AG04449 (cell line): ENCODE data around the gene P4HB.
A peak's percentile ranks its signal among the peaks of the same experiment; 100 is the strongest.

Source experiments
- CTCF ChIA-PET: fragments of 350-600 bp; formaldehyde crosslinking; extraction: SDS; loops from one replicate; lab custom pipeline; 2021; ENCODE audit warnings: antibody characterized with exemption; lab: Yijun Ruan, JAX
- POLR2A ChIA-PET: fragments of 400-600, 350-600 bp; formaldehyde crosslinking; extraction: SDS; loops from one replicate; lab custom pipeline; 2020; ENCODE audit warnings: antibody characterized with exemption, inconsistent platforms; lab: Yijun Ruan, JAX
- DNase-seq: peaks from one replicate; pipeline ENCODE4 v3.0.0-alpha.2; 2010; ENCODE audit warnings: low read depth, low spot score
- H3K4me3 ChIP-seq: 2 replicates; pipeline ENCODE4 v1.5.1; 2011; ENCODE audit warnings: low read depth, mild to moderate bottlenecking, control low read depth, low read length
- TF ChIP-seq, protein P1 (sequence below): IDR thresholded peaks from one replicate; pipeline ENCODE4 v1.5.1; 2011; ENCODE audit warnings: mild to moderate bottlenecking, moderate library complexity, low read length, control low read depth, inconsistent platforms; ENCODE audit not compliant: insufficient read depth; ENCODE audit errors: missing control alignments

Gene P4HB

GRCh38 chr17:81860756-81861568 is 627 bp upstream of the P4HB start:
- peak; percentile 100 for DNase-seq
- peak overlapping the region; percentile 67 for H3K4me3 ChIP-seq
- TF ChIP-seq, protein P1, sequence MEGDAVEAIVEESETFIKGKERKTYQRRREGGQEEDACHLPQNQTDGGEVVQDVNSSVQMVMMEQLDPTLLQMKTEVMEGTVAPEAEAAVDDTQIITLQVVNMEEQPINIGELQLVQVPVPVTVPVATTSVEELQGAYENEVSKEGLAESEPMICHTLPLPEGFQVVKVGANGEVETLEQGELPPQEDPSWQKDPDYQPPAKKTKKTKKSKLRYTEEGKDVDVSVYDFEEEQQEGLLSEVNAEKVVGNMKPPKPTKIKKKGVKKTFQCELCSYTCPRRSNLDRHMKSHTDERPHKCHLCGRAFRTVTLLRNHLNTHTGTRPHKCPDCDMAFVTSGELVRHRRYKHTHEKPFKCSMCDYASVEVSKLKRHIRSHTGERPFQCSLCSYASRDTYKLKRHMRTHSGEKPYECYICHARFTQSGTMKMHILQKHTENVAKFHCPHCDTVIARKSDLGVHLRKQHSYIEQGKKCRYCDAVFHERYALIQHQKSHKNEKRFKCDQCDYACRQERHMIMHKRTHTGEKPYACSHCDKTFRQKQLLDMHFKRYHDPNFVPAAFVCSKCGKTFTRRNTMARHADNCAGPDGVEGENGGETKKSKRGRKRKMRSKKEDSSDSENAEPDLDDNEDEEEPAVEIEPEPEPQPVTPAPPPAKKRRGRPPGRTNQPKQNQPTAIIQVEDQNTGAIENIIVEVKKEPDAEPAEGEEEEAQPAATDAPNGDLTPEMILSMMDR: no peak
- POLR2A ChIA-PET: interaction anchor here (0.6 to 1.6 kb wide), 10 partner anchors 9 to 150 kb away, joined by 3 to 28 read pairs (median 4); partner anchors contain the start of gene ARHGDIA
- CTCF ChIA-PET: interaction anchor here (1.0 to 3.3 kb wide), 3 partner anchors 8 to 126 kb away, joined by 3 to 16 read pairs (median 5); no protein-coding TSS in a partner anchor

DNA sequence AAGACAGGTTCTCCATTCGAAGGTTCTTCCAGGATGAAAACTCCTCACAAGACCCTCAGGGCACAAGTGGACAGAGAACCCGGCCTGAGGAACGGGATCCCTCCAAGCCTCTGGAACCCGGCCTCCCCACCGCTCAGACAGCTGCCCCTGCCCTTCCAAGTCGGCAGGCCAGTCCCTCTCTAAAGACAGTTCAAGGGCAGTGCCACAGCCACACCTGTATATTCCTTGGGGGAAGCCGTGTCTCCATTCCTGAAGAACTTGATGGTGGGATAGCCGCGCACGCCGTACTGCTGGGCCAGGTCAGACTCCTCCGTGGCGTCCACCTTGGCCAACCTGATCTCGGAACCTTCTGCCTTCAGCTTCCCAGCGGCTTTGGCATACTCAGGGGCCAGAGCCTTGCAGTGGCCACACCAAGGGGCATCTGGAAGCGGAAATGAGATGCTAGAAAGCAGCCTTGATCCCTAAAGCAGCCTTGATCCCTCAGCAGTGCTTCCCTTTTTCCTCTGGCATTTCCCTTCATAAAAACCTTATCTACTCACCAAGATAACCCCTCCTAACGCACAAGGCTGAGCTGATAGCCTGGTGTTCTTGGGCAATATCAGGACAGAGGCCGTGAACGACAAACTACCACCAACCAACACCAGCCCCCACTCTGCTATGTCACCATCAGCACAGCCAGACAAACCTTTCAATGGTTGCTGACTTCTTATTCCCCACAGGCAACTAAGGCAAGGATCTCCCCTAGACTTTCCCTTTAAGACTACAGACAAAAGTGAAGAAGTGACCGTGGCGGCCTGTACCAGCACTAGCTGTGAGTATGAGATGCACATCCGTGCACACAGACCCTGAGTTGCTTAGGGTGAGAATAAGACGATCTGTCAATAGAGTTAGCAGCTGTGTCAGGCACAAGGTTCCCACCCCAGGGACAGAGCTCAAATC is 1.1 kb downstream of the P4HB start:
- peak overlapping the region; percentile 93 for H3K4me3 ChIP-seq
- no peak for DNase-seq
- CTCF ChIA-PET: interaction anchor here (1.0 to 1.2 kb wide), 5 partner anchors 10 to 128 kb away, joined by 3 to 5 read pairs (median 5); no protein-coding TSS in a partner anchor
- TF ChIP-seq, protein P1: no peak
- POLR2A ChIA-PET: interaction anchor here (0.7 to 1.5 kb wide), 7 partner anchors 10 to 176 kb away, joined by 3 to 6 read pairs (median 4); partner anchors contain the start of genes ARL16 and HGS

- no peak for DNase-seq
- CTCF ChIA-PET: interaction anchor here (1.2 kb wide), 2 partner anchors 11 to 124 kb away, joined by 5 read pairs; no protein-coding TSS in a partner anchor
- H3K4me3 ChIP-seq: peak overlapping the region; percentile 93
- TF ChIP-seq, protein P1: no peak
- POLR2A ChIA-PET: interaction anchor here (1.0 to 1.5 kb wide), 4 partner anchors 11 to 175 kb away, joined by 3 to 5 read pairs (median 4); partner anchors contain the start of genes ARL16 and HGS
Measured at GRCh38 chr17:81858170-81858966, 2.0 kb downstream of the P4HB start.

DNA sequence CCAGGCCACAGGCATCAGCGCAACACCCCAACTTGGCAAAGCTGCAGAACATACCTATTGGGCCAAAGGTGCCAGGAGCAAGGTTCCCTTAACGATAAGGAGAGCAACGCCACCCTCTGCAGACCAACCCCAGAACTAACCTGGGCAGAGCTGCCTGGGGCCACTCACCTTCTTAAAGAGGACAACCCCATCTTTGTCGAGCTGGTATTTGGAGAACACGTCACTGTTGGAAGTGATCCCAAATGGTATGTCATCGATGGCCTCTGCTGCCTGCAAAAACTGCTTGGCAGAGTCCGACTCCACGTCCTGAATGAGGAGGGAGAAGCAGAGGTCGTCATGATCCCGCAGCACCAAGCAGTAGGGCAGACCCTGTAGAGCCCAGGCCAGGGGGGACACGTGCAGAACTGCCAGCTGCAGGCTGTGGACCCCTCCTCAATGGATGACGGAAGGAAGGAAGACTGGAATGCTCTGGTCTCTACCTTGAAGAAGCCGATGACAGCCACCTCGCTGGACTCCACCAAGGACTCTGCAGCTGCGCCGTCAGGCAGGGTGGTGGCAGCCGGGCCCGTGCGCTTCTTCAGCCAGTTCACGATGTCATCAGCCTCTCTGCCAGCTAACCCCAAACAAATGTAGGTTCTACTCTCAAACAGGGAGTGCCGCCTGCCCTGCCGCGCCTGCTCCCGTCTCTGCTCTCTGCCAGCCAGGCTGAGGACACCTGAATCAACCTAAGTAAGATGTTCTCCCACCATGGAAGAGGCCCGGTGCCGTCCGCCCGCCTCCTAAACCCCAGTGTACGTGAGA is 5.2 kb downstream of the P4HB start:
- H3K4me3 ChIP-seq: no peak overlapping the region
- ChIA-PET POLR2A (interaction anchor here (0.6 to 1.1 kb wide), 4 partner anchors 10 to 21 kb away, joined by 3 to 5 read pairs (median 4); no protein-coding TSS in a partner anchor), CTCF (interaction anchor here (0.8 to 1.4 kb wide), 5 partner anchors 10 to 180 kb away, joined by 3 to 6 read pairs (median 4); no protein-coding TSS in a partner anchor)
- TF ChIP-seq, protein P1: no peak
- DNase-seq: no peak

DNA sequence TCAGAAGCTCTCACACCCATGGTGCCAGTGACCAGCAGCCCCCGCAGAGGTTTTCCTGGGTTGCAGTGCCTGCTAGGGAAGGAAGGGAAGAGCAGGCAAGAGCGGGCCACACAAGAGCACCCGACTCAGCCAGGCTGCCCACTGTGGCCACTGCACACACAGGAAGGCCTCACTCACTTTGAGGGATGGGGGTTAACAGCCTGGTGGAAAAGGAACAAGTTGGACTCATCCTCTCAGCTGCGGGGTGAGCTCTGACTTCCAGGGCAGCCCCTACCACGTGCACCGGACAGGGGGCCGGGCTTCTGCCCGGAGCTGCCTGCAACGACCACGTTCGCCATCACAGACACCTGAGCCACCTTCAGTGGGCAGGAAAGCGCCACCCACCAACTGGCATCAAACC is 8.1 kb downstream of the P4HB start:
- ChIA-PET POLR2A (interaction anchor here (0.9 kb wide), 1 partner anchor 19 kb away, joined by 4 read pairs; the partner anchor contains the start of gene MCRIP1), CTCF (interaction anchor here (0.8 to 2.5 kb wide), 2 partner anchors 9 to 31 kb away, joined by 3 to 12 read pairs; no protein-coding TSS in a partner anchor)

More for the DNA sequence above, 8.1 kb downstream of the P4HB start:
- TF ChIP-seq, protein P1: no peak
- no peak overlapping the region for H3K4me3 ChIP-seq
- no peak for DNase-seq
